ENCODE data around the gene SLC25A10.

Gene SLC25A10

GRCh38 chr17:81706757-81707624 lies 5.1 kb upstream of the SLC25A10 start:
- FAIRE-seq = no peak

GRCh38 chr17:81707725-81708646 lies 4.1 kb upstream of the SLC25A10 start:
- no peak for FAIRE-seq

- FAIRE-seq = no peak
Measured at GRCh38 chr17:81708739-81709185, 3.3 kb upstream of the SLC25A10 start.

- no peak for FAIRE-seq
Measured at GRCh38 chr17:81710514-81711308, 1.4 kb upstream of the SLC25A10 start.

GRCh38 chr17:81712468-81713003 lies 452 bp downstream of the SLC25A10 start:
- FAIRE-seq = no peak

GRCh38 chr17:81713004-81713555 lies 996 bp downstream of the SLC25A10 start:
- no peak for FAIRE-seq

GRCh38 chr17:81713556-81714411 lies 1.7 kb downstream of the SLC25A10 start:
- no peak for FAIRE-seq

GRCh38 chr17:81714412-81715106 lies 2.5 kb downstream of the SLC25A10 start:
- FAIRE-seq = no peak

GRCh38 chr17:81715107-81715871 lies 3.2 kb downstream of the SLC25A10 start:
- no peak for FAIRE-seq

- no peak for FAIRE-seq
Measured at GRCh38 chr17:81715872-81716673, 4.0 kb downstream of the SLC25A10 start.

GRCh38 chr17:81716674-81716996 lies 4.6 kb downstream of the SLC25A10 start:
- no peak for FAIRE-seq

GRCh38 chr17:81717049-81717765 lies 5.1 kb downstream of the SLC25A10 start:
- no peak for FAIRE-seq

GRCh38 chr17:81717766-81718089 lies 5.6 kb downstream of the SLC25A10 start:
- FAIRE-seq = no peak

- FAIRE-seq = no peak
Measured at GRCh38 chr17:81719410-81720266, 7.6 kb downstream of the SLC25A10 start.

GRCh38 chr17:81720267-81721071 lies 8.4 kb downstream of the SLC25A10 start:
- no peak for FAIRE-seq

Data from endometrium (tissue), 2 donors.